Endothelial cell of umbilical vein (primary cell): ENCODE results near the gene SDHC. TPM values are rescaled to one million over a fixed set of nuclear protein-coding genes. Genes with fewer than 3 reads are reported as not detected.

Source experiments
- BruUV-seq: library from RNA; stranded (reverse); fragments of 400-500 nt; replicated peaks from 2 replicates; lab custom pipeline; 2021; lab: Mats Ljungman, UMichigan
- CTCF ChIA-PET: fragments of 300-600, 350-600 bp; sonication (Branson Sonifier 250); formaldehyde crosslinking; loops from one replicate; lab custom pipeline; 2021; ENCODE audit warnings: antibody characterized with exemption, inconsistent platforms; lab: Charles Lee
- POLR2A ChIA-PET: fragments of 300-600, 350-600 bp; sonication (Branson Sonifier 250); formaldehyde crosslinking; loops from one replicate; lab custom pipeline; 2021; ENCODE audit warnings: antibody characterized with exemption, inconsistent platforms; lab: Charles Lee
- DNase-seq: peaks from one replicate; pipeline ENCODE4 v3.0.0-alpha.2; 2011; ENCODE audit warnings: low read depth, low spot score
- FAIRE-seq: peaks from 2 replicates; lab custom pipeline; 2011; peaks lifted over from hg19 to GRCh38; lab: Jason Lieb, UNC
- H2AFZ ChIP-seq: 2 replicates; pipeline ENCODE4 v1.6.0; 2012; ENCODE audit warnings: low read depth, low read length, control low read depth, inconsistent platforms
- H3K27ac ChIP-seq: 2 replicates; pipeline ENCODE4 v1.5.1; 2011; ENCODE audit warnings: low read depth, mild to moderate bottlenecking, control low read depth, low read length, moderate library complexity; ENCODE audit not compliant: insufficient read depth
- H3K27me3 ChIP-seq, 2 experiments: 2 replicates each; pipeline versions ENCODE4 v1.6.0 to v1.6.1; 2011; ENCODE audit warnings: low read length in 2 of 2, mixed read lengths in 1 of 2; ENCODE audit not compliant: control insufficient read depth in 2 of 2, insufficient read depth in 2 of 2
- H3K36me3 ChIP-seq, 2 experiments: 2 replicates in 1 of 2; 3 replicates in 1 of 2; pipeline ENCODE4 v1.5.1; 2011; ENCODE audit warnings: low read length in 2 of 2, mild to moderate bottlenecking in 1 of 2, moderate library complexity in 1 of 2; ENCODE audit not compliant: control insufficient read depth in 2 of 2, insufficient read depth in 2 of 2; ENCODE audit errors: extremely low read depth in 1 of 2
- H3K4me1 ChIP-seq: 3 replicates; pipeline ENCODE4 v1.5.1; 2011; ENCODE audit warnings: mild to moderate bottlenecking, low read length; ENCODE audit not compliant: control insufficient read depth, insufficient read depth; ENCODE audit errors: extremely low read depth
- H3K4me2 ChIP-seq: 2 replicates; pipeline ENCODE4 v1.6.1; 2011; ENCODE audit warnings: low read length, control low read depth, mixed read lengths; ENCODE audit not compliant: insufficient read depth
- H3K4me3 ChIP-seq, 3 experiments: fragments of 200-600 bp in 1 of 3; sonication (generic), shearing (Covaris generic) in 1 of 3; replicated peaks in 1 of 3; 2 replicates each; pipeline ENCODE4 v1.5.1; 2011 to 2016; ENCODE audit warnings: control low read depth in 3 of 3, low read length in 3 of 3, mild to moderate bottlenecking in 2 of 3, inconsistent platforms in 1 of 3, low read depth in 1 of 3, moderate library complexity in 1 of 3; ENCODE audit not compliant: insufficient read depth in 1 of 3
- H3K79me2 ChIP-seq: 2 replicates; pipeline ENCODE4 v1.6.0; 2012; ENCODE audit warnings: low read length, inconsistent platforms; ENCODE audit not compliant: control insufficient read depth, insufficient read depth
- H3K9ac ChIP-seq: replicated peaks from 2 replicates; pipeline ENCODE3; 2011; ENCODE audit warnings: low read length, control low read depth; ENCODE audit not compliant: insufficient read depth; ENCODE audit errors: extremely low read depth
- H3K9me1 ChIP-seq: replicated peaks from 3 replicates; pipeline ENCODE4 v1.6.0; 2011; ENCODE audit warnings: mild to moderate bottlenecking, low read length; ENCODE audit not compliant: control insufficient read depth, insufficient read depth; ENCODE audit errors: extremely low read depth
- H3K9me3 ChIP-seq: replicated peaks from 2 replicates; pipeline ENCODE4 v1.5.1; 2012; ENCODE audit warnings: low read length, inconsistent platforms; ENCODE audit not compliant: control insufficient read depth, insufficient read depth
- H4K20me1 ChIP-seq: replicated peaks from 2 replicates; pipeline ENCODE3; 2011; ENCODE audit warnings: mild to moderate bottlenecking, low read length; ENCODE audit not compliant: control insufficient read depth, insufficient read depth; ENCODE audit errors: extremely low read depth
- CTCF ChIP-seq, 2 donors: IDR thresholded peaks; 1 replicate in 1 of 2; 2 replicates in 1 of 2; pipeline ENCODE4 v1.5.1; 2011; ENCODE audit warnings: low read length in 2 of 2, mild to moderate bottlenecking in 2 of 2, moderate library complexity in 2 of 2, control low read depth in 1 of 2, inconsistent platforms in 1 of 2, low read depth in 1 of 2; ENCODE audit not compliant: insufficient read depth in 1 of 2; ENCODE audit errors: extremely low read depth in 1 of 2
- EZH2 ChIP-seq: IDR thresholded peaks from 2 replicates; pipeline ENCODE4 v1.6.1; 2012; ENCODE audit warnings: borderline replicate concordance, low read depth, mild to moderate bottlenecking, moderate library complexity, low read length, inconsistent platforms; ENCODE audit not compliant: severe bottlenecking
- FOS ChIP-seq: IDR thresholded peaks from 2 replicates; pipeline ENCODE4 v1.6.1; 2011; ENCODE audit warnings: mild to moderate bottlenecking, low read length, moderate library complexity, borderline replicate concordance; ENCODE audit not compliant: insufficient read depth
- GATA2 ChIP-seq: IDR thresholded peaks from 2 replicates; pipeline ENCODE4 v1.7.0; 2011; ENCODE audit warnings: low read depth, mild to moderate bottlenecking, moderate library complexity, mixed read lengths, low read length; ENCODE audit not compliant: insufficient read length, insufficient read depth
- JUN ChIP-seq: IDR thresholded peaks from 2 replicates; pipeline ENCODE4 v1.6.1; 2011; ENCODE audit warnings: borderline replicate concordance, low read depth; ENCODE audit not compliant: insufficient read length, insufficient read depth
- MYC ChIP-seq: IDR thresholded peaks from one replicate; pipeline ENCODE4 v1.6.1; 2011; ENCODE audit warnings: mild to moderate bottlenecking, low read depth, low read length
- POLR2A ChIP-seq: IDR thresholded peaks from 2 replicates; pipeline ENCODE4 v1.6.1; 2012; ENCODE audit warnings: low read depth, mild to moderate bottlenecking, control low read depth, low read length
- POLR2AphosphoS5 ChIP-seq: IDR thresholded peaks from 2 replicates; pipeline ENCODE4 v1.6.1; 2012; ENCODE audit warnings: low read depth, mild to moderate bottlenecking, control low read depth, low read length, moderate library complexity; ENCODE audit not compliant: insufficient read depth
- dilution Hi-C: fragments of 300-500 bp; cut with MboI; formaldehyde crosslinking; loops from one replicate; pipeline ENCODE4 v1.15.0; 2019; ENCODE audit warnings: low sequenced_read_pairs; ENCODE audit not compliant: extremely low pct_ligation_motif_present
- intact Hi-C: fragments of 100-400 bp; cut with micrococcal nuclease; formaldehyde crosslinking; loops from one replicate; pipeline ENCODE4 v1.10.0; 2022
- polyA plus RNA-seq, 4 experiments: library from polyadenylated mRNA; depleted of rRNA in 3 of 4; stranded (reverse) in 3 of 4; unstranded in 1 of 4; fragments of >200 nt; gene quantifications; 2 replicates each; pipeline versions ENCODE4 v1.2.1 to v1.2.3, GENCODE V29; 2011 to 2012; ENCODE audit warnings: missing spikeins in 1 of 4
- total RNA-seq: library from RNA; stranded (reverse); gene quantifications from 2 replicates; pipeline ENCODE4 v1.2.3, GENCODE V29; 2021
- TF ChIP-seq, protein P1 (sequence below): IDR thresholded peaks from 2 replicates; pipeline ENCODE4 v1.6.1; 2011; ENCODE audit not compliant: insufficient read depth, insufficient read length

SDHC gene
- total and polyA plus RNA-seq, 2 donors (not counting 3 experiments of a cell fraction or from before 2014, with no cell fraction given), result 148 to 279 TPM

DNA sequence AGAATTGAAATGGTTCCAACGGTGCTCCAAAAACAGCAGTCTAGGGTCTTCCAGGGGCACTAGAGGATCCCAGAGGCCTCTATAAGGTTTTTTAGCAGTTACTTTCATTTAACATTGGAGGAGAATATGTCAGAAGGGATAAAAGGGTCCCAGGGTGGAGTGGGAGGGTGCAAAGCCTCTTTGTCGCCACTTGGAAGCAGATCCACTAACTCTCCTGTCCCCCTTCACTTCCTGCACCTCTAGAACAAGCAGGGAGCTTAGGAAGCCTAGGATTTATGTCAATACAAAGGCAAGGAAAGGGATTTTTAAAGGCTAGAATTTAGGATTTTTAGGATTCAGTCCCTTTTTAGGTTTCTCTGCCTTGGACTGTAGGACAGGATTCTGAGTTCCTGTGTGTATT is 47.3 kb upstream of the SDHC start:
- dilution Hi-C loops, result no loop called here
- no peak for TF ChIP-seq POLR2A
- no peak for TF ChIP-seq CTCF (IDR thresholded peaks at IDR 0.05; ENCODE audit: extremely low read depth in 1 of 2, insufficient read depth in 1 of 2, low read depth in 1 of 2, low read length in 2 of 2)
- no peak for TF ChIP-seq POLR2AphosphoS5
- intact Hi-C loops, result no loop called here

DNA sequence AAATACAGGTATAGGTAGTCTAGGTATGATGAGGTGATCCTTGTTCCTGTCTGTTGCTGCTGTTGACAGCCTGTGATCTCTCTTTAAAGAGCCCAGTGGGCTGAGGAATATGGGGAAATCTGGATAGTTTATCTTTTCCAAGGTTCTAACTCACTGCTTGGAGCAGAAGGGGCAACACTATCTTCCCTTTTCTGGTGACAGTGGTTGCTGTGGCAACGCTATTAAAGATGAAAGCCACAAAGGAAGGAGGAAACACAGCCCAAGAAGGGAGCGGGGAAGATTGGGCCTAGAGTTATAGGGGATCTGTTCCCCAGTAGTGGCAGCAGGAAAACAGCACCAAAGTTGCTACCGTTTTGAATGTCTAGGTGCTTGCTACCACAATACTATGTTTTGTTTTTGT is 46.9 kb upstream of the SDHC start:
- H2AFZ ChIP-seq, result no peak overlapping the region
- H3K4me1 ChIP-seq, result no peaks in the 10 kb centered on the region
- TF ChIP-seq FOS (no peak), POLR2A (no peak), JUN (no peak), POLR2AphosphoS5 (no peak), GATA2 (no peak), CTCF (IDR thresholded peaks at IDR 0.05; ENCODE audit: extremely low read depth in 1 of 2, insufficient read depth in 1 of 2, low read depth in 1 of 2, low read length in 2 of 2) (no peak), EZH2 (no peak), MYC (no peak)
- TF ChIP-seq, protein P1, sequence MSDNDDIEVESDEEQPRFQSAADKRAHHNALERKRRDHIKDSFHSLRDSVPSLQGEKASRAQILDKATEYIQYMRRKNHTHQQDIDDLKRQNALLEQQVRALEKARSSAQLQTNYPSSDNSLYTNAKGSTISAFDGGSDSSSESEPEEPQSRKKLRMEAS, result no peak
- H3K9me3 ChIP-seq, result no peaks in the 10 kb centered on the region
- no peaks in the 10 kb centered on the region for H3K79me2 ChIP-seq
- FAIRE-seq (no peak), DNase-seq (no peak)
- peaks cover 5 to 14% of the 10 kb centered on the region in 2 experiments for H3K27me3 ChIP-seq
- H3K4me2 ChIP-seq, result no peak overlapping the region
- no peak overlapping the region for H3K4me3 ChIP-seq
- no TSS peak for BruUV-seq
- ChIA-PET POLR2A (no interaction called here), CTCF (interaction anchor here (2.4 kb wide), 1 partner anchor 24 kb away, joined by 7 read pairs; no protein-coding TSS in a partner anchor)
- intact Hi-C loops, result no loop called here
- no peak overlapping the region for H3K27ac ChIP-seq
- no peaks in the 10 kb centered on the region for H3K36me3 ChIP-seq
- dilution Hi-C loops, result no loop called here
- H3K9me1 ChIP-seq, result no peaks in the 10 kb centered on the region
- H4K20me1 ChIP-seq, result no peaks in the 10 kb centered on the region
- no peak overlapping the region for H3K9ac ChIP-seq

More for the DNA sequence above, 47.3 kb upstream of the SDHC start:
- Histone ChIP-seq H4K20me1 (no peaks in the 10 kb centered on the region), H3K4me3 (no peak overlapping the region), H3K9me1 (no peaks in the 10 kb centered on the region), H3K4me2 (no peak overlapping the region), H3K27ac (no peak overlapping the region), H3K27me3 (peaks cover 5 to 14% of the 10 kb centered on the region in 2 experiments), H3K79me2 (no peaks in the 10 kb centered on the region), H2AFZ (no peak overlapping the region), H3K9ac (no peak overlapping the region), H3K36me3 (no peaks in the 10 kb centered on the region), H3K4me1 (no peaks in the 10 kb centered on the region), H3K9me3 (no peaks in the 10 kb centered on the region)
- DNase-seq, result no peak
- ChIA-PET CTCF (interaction anchor here (1.3 to 2.4 kb wide), 2 partner anchors 9 to 24 kb away, joined by 3 to 7 read pairs; no protein-coding TSS in a partner anchor), POLR2A (no interaction called here)
- no peak for FAIRE-seq
- no TSS peak for BruUV-seq
